Measurements from ENCODE around the gene FBN3.

Gene FBN3

DNA sequence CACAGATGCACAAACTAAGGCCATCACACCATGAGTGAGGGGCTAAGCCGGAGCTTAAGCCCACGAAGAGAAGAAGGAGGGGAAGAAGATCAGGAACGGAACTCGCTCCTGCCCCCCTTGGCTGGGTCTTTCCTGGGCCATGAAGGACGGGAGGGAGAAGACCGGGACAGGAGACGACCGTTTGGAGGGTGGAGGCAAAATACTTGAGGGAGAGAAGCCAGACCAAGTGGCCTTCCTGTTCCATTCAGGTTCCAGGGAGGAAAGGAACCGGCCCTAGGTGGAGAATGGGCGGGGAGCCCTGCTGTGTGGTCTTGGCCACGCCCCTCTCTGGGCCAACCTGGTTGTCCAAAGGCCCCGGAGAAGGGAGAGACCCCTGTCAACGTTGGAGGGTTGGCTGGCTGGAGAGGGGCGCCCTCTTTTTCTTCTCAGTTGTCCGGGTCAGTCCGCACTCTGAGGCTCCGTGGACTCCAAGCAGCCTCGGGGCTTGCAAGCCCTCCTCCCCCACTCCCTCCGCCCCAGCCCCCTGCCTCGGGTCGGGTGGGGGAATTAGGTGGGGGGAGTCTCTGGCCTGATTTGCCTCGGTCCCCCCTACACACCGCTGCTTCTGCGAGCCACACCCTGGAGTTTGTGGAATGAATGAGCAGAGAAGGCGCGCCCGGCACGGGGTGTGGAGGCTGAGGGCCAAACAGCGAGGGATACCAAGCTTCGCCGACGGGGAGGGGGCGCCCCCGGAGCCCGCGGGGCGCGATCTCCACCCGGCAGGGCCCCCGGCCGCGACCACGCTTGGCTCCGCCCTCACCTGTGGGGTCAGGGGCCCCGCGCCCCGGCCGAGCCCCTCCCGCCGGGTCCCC is 757 bp downstream of the FBN3 start:
- DNase-seq (ENCODE audit: low read depth in 3 of 3): no peak

DNA sequence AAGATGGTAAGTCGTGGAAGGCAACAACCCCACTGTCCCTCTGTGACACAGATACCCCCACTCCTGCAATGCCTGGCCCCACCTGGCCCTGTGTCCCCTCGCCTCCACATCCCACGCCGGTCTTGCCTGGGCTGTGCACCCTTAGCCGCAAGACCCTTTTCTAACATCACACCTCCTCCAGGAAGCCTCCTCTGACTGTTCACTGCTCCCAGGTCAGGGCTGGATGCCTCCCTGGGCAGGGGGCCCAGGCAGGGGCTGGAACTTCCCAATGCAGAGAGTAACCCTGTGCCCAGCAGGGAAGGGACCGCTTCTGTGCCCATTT is 1.3 kb downstream of the FBN3 start:
- no peak for DNase-seq (ENCODE audit: low read depth in 3 of 3)

DNA sequence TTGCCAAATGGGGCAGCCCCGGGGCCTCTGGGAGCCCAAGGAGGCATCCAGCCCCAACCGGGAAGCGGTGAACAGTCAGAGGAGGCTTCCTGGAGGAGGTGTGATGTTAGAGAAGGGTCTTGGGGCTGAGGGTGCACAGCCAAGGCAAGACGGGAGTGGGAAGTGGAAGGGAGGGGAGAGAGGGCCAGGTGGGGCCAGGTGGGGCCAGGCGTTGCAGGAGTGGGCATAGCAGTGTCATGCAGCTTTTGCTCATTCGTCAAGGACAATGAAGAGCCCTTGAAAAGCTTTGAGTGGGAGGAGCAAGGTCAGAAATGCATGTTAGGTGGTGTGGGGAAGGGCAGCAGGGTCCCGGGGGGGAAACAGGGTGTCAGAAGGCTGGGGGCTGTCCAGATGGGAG is 1.8 kb downstream of the FBN3 start:
- no peak for DNase-seq (ENCODE audit: low read depth in 3 of 3)

DNA sequence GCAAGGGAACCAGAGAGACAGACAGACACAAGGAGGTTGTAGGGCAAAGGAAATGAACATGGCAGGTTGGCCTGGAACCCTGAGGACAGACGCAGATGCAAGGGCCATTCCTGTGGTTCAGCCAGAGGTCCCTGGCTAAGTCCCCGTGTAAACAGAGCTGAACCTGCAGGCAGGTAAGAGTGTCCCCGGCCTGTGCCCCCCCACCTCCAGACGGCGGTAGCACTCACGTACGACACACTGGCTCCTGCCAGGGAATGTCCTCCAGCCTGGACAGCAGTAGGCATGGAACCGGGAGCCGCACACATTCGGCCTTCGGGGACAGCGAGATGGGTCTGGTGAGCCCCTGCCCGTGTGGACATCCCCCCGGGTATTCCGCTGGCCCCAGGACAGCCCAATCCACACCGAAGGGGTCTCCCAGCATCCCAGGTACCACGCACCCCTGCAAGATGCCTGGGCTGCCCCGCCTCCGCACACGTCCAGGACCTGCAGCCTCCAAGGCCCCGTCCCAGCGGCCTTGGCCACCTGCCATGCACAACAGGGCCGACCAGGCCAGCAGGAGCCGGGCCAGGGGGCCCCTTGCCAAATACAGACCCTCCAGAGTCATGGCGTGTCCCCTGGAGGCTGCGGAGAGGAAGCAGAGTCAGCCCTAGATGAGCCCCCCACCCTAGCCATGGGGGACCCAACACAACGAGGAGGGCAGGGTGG is 2.4 kb downstream of the FBN3 start:
- no peak for DNase-seq (ENCODE audit: low read depth in 3 of 3)

DNA sequence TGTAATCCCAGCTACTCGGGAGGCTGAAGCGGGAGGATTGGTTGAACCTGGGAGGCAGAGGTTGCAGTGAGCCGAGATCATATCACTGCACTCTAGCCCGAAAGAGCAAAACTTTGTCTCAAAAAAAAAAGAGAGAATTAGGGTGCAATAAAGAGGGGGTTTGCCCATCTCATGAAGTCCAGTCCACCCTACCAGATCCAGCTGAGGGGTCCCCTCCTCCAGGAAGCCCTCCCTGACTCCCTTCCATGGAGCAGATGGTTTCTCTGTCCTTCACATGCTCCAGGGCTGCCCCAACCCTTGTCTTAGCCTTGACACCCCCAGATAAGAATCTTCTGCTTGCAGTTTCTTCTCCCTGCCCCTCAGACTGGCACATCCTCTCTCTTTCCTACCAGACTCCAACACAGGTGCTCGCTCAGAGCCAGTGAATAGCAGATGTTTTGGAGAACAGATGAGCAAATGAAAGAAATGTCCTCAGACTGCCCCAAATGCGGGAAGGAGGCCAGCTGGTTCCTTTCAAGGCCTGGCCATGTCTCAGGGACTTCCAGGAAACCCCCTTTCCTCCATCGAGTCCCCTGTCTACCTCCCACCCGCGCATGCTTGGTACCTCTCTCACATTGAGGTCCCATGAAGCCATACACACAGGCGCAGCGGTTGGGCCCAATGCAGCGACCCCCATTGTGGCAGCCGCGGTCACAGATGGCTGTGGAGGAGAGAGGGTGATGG is 5.0 kb downstream of the FBN3 start:
- no peak for DNase-seq (ENCODE audit: low read depth in 3 of 3)

DNA sequence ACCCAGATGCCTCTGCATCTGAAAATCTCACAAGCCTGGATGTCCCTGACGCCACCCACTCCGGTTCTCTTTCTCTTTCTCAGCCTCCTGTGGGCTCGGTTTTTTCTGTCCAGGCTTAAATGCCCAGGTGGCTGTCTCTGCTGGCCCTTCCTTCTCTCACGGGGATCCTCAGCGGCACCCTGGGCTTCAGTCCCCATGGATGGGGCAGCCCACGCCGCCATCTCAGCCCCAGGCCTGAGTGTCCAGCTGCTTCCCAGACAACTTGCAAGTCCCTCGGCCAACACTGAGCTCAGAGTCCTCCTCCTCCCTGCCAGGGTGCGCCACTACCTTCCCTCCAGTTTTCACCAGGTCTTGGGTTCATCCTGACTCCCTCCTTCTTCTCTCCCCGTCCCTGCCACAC is 6.4 kb downstream of the FBN3 start:
- DNase-seq (ENCODE audit: low read depth in 3 of 3): no peak

DNA sequence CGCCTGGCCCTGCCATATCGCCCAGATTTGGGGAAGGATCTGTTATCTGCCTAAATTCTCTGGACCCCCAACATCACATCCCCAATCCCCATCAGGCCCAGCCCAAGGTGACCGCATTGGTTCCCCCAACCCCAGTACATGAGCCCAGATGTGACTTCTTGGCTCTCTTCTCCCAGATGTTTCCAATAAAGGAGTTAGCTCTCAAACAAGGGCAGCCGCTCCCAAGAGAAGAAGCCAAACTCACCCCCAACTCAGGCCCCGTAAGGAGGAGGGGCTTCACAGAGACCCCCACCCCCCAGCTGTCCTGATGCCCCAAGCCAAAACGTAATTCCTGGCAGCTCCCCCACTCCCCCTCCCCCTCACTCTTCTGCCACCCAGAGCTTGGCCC is 6.9 kb downstream of the FBN3 start:
- DNase-seq (ENCODE audit: low read depth in 3 of 3): no peak

DNA sequence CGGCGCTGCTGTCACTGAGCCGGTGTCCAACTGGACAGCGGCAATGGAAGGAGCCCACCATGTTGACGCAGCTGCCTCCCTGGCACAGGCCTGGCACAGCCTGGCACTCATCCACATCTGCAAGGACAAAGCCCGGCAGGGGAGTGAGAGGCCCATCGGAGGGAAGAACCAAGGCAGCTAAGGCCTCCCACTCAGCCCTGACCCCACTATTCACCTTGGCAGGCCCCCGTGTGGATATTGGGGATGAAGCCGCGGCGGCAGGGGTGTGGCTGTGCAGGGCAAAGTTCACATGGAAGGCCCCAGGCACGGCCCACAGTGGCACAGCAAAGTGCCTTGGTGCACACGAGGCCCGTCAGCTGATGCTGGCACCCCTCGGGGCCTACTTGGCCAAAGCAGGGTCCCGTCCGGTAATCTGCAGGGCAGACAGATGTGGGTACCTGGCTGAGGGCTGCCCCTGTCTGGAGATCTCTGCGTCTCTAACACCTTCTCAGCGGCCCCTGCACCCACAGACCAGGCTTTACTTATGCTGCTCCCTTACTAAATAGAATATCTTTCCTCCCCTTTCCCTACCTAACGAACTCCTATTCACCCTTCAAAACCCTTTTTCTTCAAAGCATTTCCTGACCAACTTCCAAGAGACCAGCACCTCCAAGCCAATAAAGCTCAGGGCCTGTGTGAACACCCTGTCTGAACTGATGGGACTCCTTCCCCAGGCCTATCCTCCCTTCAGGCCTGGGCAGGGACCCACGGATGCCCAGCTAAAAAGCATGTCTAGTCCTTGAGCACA is 7.5 kb downstream of the FBN3 start:
- DNase-seq (ENCODE audit: low read depth in 3 of 3): no peak

DNA sequence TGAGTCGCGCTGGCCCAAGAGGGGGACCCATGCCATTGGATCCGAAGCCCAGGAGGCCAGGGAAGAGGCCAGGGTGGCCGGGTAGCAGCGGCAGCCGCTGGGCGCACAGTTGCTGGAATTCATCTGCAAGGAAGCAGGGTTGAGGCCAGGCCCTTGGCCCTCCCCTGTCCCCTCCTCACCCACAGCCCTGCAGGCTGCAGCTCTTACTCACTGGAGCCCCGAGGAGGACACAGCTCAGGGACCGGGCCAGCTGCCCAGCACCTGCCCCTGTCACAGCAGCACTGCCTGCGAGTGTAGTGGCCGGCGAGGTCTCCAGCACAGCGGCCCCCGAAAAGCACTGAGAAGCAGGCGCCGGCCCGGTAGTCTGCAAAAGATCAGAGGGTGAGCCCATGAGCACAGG is 11.2 kb downstream of the FBN3 start:
- no peak for DNase-seq (ENCODE audit: low read depth in 3 of 3)

DNA sequence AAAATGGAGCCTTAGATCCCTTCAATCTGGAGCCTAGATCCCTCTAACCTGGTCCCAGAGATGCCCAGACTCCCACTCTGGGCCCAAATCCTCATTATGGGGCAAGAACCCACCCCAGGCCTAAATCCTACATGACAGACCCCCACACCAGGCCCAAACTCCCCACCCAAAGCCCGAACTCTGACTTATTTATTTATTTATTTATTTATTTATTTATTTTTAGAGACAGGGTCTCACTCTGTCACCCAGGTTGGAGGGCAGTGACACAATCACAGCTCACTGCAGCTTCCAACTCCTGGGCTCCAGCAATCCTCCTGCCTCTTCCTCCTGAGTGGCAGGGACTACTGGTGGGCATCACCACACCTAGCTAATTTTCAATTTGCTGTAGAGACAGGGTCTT is 12.0 kb downstream of the FBN3 start:
- DNase-seq (ENCODE audit: low read depth in 3 of 3): no peak

DNA sequence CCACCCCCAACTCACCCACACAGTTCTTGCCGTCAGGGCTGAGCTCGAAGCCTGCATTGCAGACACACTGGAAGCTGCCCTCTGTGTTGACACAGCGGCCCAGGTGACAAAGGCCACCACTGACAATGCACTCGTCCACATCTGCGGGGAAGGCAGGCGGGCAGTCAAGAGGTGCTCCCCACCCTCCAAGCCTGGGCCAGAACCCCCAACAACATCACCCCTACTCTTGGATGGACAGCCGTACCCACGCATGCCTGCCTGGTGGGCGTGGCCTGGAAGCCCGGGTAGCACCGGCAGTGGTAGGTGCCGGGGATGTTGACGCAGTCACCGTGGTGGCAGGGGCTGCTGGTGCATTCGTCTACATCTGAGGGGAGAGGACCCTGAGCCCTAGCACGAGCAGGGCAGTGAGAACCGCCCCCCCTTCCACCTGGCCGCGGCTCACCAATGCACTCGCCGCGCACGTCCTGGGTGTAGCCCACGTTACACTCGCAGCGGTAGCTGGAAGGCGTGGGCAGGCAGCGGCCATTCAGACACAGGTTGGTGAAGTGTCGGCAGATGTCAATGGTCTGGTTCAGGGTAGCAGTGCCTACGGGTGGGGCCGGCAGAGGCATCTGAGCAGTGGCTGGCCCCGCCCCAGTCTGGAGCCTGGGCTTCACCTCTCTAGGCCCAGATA is 13.3 kb downstream of the FBN3 start:
- DNase-seq (ENCODE audit: low read depth in 3 of 3): no peak

DNA sequence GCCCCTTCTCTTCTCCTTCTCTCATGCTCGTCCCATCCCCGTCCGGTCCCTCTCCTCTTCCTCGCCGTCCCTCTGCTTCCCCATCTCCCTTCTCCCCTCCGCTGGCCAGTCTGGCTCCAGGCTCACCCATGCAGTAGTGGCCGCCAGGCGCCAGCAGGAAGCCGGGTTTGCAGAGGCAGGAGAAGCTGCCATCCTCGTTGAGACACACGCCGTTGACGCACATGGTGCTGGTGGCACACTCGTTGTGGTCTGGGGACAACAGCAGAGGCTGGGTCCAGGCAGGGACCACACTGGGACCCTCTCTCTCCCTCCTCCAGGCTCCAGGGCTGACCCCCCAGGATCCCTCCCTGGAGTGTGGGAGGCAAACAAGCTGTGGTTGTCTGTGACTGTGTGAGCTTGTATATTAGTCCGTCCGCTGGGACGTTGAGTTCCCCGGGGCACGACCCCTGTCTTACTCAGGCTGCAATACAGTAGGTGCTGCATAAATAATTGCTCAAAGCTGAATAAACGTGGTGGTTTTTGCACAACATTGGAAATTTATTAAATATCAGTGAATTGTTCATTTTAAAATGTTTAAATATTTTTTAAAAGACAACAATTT is 16.4 kb downstream of the FBN3 start:
- DNase-seq (ENCODE audit: low read depth in 3 of 3): no peak

DNA sequence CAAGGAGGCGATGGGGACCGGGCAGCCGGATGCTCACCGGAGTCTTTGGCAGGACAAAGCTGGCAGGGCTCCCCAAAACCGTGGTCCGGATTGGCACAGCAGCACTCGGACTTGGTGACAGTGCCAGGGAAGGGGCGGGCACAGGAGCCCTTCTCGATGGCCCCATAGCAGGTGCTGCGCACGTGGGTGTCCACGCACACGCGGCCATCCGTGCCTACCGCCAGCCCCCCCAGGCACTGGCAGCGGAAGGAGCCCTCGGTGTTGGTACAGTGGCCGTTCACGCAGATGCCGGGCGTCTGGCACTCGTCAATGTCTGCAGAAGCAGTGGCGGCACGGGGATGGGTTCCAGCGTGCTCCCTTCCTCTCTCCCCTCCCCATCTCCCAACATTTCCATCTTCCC is 17.9 kb downstream of the FBN3 start:
- no peak for DNase-seq (ENCODE audit: low read depth in 3 of 3)

DNA sequence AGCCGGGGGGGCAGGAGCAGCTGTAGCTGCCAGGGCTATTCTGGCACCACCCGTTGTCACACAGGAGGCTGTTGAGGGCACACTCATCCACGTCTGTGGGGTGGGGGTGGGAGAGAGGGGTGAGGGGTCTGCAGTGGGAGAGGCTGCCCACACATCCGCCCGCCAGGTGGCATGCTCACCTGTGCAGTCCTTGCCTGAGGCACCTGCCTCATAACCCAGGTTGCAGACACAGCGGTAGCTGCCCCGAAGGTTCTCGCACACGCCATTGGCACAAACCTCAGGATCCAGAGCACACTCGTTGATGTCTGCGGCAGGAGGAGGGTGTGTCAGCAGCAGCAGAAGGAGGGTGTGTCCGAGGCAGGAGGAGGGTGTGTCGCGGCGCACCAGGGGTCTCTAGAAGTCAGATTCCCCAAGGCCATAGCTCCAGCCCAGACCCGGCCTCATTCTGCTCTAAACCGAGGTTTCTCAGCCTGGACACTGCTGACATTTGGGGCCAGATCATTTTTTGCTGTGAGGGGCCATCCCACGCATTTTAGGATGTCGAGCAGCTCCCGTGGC is 20.3 kb downstream of the FBN3 start:
- DNase-seq (ENCODE audit: low read depth in 3 of 3): no peak

DNA sequence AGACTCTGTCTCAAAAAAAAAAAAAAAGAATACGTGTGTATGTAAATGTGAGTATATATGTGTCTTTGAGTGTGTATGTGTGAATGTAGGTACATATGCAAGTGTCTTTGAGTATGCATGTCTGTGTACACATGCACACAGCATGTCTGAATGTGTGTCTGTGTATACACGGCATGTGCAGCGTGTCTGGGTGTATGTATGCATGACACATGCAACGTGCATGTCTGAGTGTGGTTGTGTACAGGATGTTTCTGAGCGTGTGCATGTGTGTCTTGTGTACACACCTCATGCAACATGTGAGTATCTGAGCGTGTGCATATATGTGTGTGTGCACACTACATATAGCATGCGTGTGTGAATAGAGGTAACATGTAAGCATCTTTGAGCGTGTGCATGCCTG is 20.8 kb downstream of the FBN3 start:
- no peak for DNase-seq (ENCODE audit: low read depth in 3 of 3)

DNA sequence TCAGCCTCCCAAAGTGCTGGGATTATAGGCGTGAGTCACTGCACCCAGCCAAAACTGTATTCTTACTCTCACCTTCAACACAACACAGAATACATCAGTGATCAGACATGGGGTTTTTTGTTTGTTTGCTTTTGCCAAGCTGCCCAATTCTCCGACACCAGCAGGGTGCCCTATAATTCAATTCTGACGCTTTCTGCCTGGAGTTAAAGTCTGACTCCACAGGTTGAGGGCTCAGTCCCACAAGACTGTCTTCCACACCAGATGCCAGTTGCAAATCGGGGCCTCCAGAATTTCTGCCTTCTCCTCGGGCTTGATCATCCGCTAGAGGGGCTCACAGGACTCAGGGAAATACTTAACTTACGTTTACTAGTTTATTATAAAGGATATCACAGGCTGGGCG is 22.1 kb downstream of the FBN3 start:
- no peak for DNase-seq (ENCODE audit: low read depth in 3 of 3)

DNA sequence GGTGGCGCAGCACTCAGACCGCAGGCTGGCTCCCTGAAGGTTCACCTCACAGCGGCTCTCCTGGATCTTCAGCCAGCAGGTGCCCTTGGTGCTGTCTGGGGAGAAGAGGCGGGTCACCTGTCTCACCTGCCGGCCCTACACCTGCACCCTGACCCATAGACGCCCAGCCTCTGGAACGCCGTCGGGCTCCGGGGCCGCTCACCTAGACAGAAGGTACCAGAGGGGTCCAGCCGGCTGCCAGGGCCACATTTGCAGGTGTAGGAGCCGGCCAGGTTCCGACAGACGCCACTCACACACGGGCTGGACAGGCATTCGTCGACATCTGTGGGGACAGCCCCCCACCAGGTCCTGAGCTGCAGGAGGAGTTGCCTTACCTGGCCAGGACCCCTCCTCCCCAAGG is 22.9 kb downstream of the FBN3 start:
- DNase-seq (ENCODE audit: low read depth in 3 of 3): no peak

DNA sequence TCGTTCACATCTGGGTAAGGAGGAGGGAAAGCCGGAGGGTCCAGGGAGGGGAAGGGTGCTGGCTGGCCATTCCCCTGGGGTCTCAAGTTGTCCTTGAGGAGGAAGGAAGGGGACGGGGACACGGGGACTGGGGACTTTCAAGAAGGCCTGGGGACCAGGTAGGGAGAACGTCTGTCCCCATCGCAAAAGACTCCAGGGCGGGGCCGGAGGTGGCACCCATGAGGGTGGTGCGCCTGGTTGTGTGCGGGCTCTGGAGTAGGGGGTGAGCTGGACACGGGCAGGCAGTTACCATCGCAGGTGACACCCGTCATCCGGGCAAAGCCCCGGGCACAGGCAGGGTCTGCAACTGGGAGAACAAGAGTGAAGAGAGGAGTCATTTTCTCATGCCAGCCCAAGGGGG is 23.4 kb downstream of the FBN3 start:
- DNase-seq (ENCODE audit: low read depth in 3 of 3): no peak

DNA sequence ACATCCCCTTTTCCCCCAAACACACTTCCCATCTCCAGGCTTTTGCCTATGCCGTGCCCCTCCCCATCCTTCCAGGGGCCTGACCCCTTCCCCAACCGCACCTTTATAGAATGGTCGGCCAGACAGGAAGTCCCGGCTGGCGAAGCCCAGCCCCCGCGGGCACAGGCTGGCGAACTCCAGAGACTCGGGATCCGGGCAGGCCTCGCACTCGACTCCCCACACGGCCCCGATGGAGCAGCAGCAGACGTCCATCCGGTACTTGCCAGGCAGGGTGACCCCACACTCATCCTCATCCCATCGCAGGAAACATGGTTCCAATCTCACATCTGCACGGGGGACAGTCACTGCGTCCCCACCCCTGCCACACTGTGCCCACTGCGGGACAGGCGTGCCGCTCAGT is 25.7 kb downstream of the FBN3 start:
- DNase-seq (ENCODE audit: low read depth in 3 of 3): no peak

DNA sequence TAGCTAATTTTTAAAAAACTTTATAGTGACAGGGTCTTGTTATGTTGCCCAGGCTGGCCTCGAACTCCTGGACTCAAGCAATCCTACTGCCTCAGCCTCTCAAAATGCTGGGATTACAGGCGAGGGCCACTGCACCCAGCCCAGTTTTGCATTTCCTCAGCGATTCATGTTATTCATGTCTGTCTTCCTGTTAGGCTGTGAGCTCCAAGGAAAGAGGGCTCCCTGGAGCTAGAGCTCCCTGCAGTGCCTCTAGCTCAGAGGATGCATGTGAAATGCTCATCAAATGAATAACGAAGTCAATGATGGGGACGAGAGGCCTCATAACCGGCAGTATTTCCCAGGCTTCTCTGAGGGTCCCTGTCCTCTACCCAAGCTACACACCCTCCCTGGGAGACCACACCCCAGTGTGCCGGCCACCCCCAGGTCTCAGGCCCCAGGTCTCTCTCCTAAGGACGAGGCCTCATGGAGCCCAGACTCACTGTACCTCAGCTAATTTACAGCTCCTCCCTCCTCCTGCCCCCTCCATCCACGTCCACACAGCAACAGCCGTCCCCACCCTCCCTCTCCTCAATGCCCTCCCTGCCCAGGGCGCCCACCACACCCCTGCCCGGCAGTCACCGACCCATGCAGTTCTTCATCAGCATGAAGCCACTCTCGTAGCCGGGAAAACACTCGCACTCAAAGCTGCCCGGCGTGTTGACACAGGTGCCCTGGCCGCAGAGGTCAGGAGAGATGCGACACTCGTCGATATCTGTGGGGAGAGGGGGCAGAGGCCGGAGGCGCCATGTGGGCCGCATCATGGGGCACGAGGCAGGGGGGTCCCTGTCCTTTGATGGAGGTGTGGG is 28.5 kb downstream of the FBN3 start:
- no peak for DNase-seq (ENCODE audit: low read depth in 3 of 3)
